ENCODE data around the gene HOXD10. TPM values are rescaled to one million over a fixed set of nuclear protein-coding genes. Genes with fewer than 3 reads are reported as not detected.

The HOXD10 gene
- total RNA-seq, 1 experiment from 2014 or later = not detected

DNA sequence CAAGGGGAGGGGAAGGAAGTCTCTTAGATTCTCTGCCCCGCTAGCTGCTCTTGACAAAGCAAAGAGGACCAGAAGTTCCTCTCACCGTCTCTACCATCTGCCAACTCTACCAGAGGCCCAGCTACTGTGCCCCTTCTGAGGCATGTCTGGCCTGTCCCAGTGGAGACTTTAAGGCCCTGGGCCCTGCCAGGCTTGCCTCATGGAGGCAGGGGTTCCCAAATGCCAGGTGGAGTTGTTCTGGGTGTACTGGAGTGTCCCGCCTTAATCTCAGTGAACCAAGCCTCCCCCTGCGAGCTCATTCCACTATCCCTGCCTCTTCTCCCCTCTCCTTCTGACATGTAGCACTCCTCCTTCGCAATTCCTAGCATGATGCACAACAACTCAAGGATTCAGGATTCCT lies 14.7 kb upstream of the HOXD10 start:
- no peak for DNase-seq (ENCODE audit: low read depth, low spot score)
- Histone ChIP-seq H3K27ac (ENCODE audit: low read length) (no peak overlapping the region), H3K4me1 (ENCODE audit: control insufficient read depth, insufficient read depth, low read length) (peaks cover 13% of the 10 kb centered on the region), H3K4me3 (ENCODE audit: low read depth in 2 of 2, low read length in 2 of 2) (no peak overlapping the region), H3K27me3 (ENCODE audit: control insufficient read depth, insufficient read depth, low read length) (peaks cover 3% of the 10 kb centered on the region), H3K9me3 (ENCODE audit: control insufficient read depth, insufficient read depth, low read depth, low read length) (no peaks in the 10 kb centered on the region), H3K36me3 (ENCODE audit: control insufficient read depth, insufficient read depth, low read length) (no peaks in the 10 kb centered on the region)
- ChIA-PET CTCF (no interaction called here), POLR2A (no interaction called here)
- no TSS peak for BruUV-seq (replicated peaks)
- in situ Hi-C loops (cut with HindIII; ENCODE audit: low pct_unique_long_range_greater_than_20kb, low sequenced_read_pairs) (no loop called here), intact Hi-C loops (cut with micrococcal nuclease; ENCODE audit: unreplicated experiment) (no loop called here)
- TF ChIP-seq, protein P1, sequence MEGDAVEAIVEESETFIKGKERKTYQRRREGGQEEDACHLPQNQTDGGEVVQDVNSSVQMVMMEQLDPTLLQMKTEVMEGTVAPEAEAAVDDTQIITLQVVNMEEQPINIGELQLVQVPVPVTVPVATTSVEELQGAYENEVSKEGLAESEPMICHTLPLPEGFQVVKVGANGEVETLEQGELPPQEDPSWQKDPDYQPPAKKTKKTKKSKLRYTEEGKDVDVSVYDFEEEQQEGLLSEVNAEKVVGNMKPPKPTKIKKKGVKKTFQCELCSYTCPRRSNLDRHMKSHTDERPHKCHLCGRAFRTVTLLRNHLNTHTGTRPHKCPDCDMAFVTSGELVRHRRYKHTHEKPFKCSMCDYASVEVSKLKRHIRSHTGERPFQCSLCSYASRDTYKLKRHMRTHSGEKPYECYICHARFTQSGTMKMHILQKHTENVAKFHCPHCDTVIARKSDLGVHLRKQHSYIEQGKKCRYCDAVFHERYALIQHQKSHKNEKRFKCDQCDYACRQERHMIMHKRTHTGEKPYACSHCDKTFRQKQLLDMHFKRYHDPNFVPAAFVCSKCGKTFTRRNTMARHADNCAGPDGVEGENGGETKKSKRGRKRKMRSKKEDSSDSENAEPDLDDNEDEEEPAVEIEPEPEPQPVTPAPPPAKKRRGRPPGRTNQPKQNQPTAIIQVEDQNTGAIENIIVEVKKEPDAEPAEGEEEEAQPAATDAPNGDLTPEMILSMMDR (IDR thresholded peaks at IDR 0.05) = no peak
- TF ChIP-seq TCF7L2 (IDR thresholded peaks at IDR 0.05; ENCODE audit: low read depth, low read length) (no peak), POLR2AphosphoS5 (IDR thresholded peaks at IDR 0.05; ENCODE audit: low read depth, low read length) (no peak), SIN3A (IDR thresholded peaks at IDR 0.05; ENCODE audit: borderline replicate concordance, insufficient read depth, low read depth, low read length) (no peak)
- TF ChIP-seq, protein P2, sequence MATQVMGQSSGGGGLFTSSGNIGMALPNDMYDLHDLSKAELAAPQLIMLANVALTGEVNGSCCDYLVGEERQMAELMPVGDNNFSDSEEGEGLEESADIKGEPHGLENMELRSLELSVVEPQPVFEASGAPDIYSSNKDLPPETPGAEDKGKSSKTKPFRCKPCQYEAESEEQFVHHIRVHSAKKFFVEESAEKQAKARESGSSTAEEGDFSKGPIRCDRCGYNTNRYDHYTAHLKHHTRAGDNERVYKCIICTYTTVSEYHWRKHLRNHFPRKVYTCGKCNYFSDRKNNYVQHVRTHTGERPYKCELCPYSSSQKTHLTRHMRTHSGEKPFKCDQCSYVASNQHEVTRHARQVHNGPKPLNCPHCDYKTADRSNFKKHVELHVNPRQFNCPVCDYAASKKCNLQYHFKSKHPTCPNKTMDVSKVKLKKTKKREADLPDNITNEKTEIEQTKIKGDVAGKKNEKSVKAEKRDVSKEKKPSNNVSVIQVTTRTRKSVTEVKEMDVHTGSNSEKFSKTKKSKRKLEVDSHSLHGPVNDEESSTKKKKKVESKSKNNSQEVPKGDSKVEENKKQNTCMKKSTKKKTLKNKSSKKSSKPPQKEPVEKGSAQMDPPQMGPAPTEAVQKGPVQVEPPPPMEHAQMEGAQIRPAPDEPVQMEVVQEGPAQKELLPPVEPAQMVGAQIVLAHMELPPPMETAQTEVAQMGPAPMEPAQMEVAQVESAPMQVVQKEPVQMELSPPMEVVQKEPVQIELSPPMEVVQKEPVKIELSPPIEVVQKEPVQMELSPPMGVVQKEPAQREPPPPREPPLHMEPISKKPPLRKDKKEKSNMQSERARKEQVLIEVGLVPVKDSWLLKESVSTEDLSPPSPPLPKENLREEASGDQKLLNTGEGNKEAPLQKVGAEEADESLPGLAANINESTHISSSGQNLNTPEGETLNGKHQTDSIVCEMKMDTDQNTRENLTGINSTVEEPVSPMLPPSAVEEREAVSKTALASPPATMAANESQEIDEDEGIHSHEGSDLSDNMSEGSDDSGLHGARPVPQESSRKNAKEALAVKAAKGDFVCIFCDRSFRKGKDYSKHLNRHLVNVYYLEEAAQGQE (IDR thresholded peaks at IDR 0.05; ENCODE audit: insufficient read depth in 1 of 2, low read depth in 2 of 2, low read length in 1 of 2) = no peak
- no peak for ATAC-seq

DNA sequence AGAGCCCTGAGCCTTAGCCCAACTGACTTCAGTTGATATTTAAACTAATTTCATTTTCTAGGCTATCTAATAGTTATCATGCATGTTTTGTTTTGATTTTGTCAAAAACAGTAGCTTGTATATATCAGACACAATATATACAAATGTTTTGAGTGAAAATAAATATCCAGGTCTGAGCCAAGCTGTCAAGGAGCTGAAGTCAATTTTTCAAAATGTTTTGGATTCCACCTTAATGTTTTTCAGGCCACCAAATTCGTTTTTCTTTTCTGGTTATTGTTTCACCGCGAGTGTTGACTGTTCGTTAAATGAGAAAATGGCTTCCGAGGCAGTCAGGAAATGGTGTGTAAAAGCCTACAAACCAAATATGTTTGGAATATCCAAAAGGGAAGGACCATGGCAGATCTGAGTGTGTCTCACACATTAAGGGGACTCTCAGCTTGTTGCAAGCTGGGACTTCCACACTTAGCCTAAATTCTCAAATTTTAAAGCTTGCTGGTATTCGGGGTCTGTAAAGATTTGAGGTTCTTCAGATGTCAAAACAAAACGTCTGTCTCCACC lies 14.2 kb upstream of the HOXD10 start:
- Histone ChIP-seq H3K27me3 (ENCODE audit: control insufficient read depth, insufficient read depth, low read length) (peaks cover 3% of the 10 kb centered on the region), H3K9me3 (ENCODE audit: control insufficient read depth, insufficient read depth, low read depth, low read length) (no peaks in the 10 kb centered on the region), H3K27ac (ENCODE audit: low read length) (no peak overlapping the region), H3K36me3 (ENCODE audit: control insufficient read depth, insufficient read depth, low read length) (no peaks in the 10 kb centered on the region), H3K4me1 (ENCODE audit: control insufficient read depth, insufficient read depth, low read length) (peaks cover 11% of the 10 kb centered on the region), H3K4me3 (ENCODE audit: low read depth in 2 of 2, low read length in 2 of 2) (no peak overlapping the region)
- intact Hi-C loops (cut with micrococcal nuclease; ENCODE audit: unreplicated experiment) = no loop called here
- no TSS peak for BruUV-seq (replicated peaks)
- ATAC-seq (no peak), DNase-seq (ENCODE audit: low read depth, low spot score) (no peak)
- TF ChIP-seq, protein P1 (IDR thresholded peaks at IDR 0.05) = no peak
- no peak for TF ChIP-seq TCF7L2 (IDR thresholded peaks at IDR 0.05; ENCODE audit: low read depth, low read length)
- TF ChIP-seq SIN3A (IDR thresholded peaks at IDR 0.05; ENCODE audit: borderline replicate concordance, insufficient read depth, low read depth, low read length) = no peak
- POLR2A ChIA-PET = no interaction called here
- CTCF ChIA-PET = no interaction called here
- in situ Hi-C loops (cut with HindIII; ENCODE audit: low pct_unique_long_range_greater_than_20kb, low sequenced_read_pairs) = no loop called here

Data from Panc1 (cell line).